ENCODE measurements around the gene PRICKLE4. TPM values are rescaled to one million over a fixed set of nuclear protein-coding genes. Genes with fewer than 3 reads are reported as not detected.

Gene PRICKLE4
- total and polyA plus RNA-seq, 2 of the 4 experiments (the other 2 are of a cell fraction): 0.72 TPM; not detected in 1

DNA sequence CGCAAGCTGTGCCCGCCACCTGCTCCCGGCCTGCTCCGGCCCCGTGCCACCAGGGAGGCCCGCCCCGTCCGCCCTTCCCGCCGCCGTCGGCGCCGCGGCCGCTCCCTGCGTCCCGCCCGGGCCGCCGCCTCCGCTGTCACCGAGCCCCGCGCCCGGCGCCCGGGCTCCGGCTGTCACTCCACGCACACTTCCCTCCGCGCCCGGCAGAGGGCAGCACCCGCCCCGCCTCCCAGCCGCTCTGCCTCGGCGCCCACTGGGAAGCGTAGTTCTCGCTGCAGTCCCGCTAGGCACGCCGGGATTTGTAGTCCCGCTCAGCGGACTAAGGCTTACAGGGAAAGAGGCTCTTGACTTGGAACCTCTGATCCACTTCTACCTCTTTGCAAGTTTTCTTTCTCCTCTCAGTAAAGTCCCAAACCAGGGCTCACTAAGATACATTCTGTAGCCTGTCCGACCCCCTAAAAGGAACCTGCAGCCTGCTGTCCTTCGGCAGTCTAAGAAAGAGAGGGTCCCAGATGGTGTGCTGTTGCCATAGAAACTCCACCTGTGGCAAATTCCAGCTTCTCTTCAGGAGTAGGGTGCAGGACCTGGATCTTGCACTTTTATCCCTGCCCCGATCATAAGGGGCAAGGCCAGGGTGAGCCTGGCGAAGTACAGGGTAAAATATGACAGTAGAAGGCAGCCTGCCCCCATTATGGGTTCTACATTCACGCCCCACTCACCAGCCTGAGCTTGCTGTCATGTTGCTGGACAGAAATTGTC lies 45.0 kb upstream of the PRICKLE4 start, which contains the start of gene TFEB:
TSS of gene TFEB (minus strand) at position 182 of the 759 bp plus-strand sequence. CDS start 44,395 bp downstream, outside the sequence.
- Histone ChIP-seq H3K4me1 (ENCODE audit: control insufficient read depth, insufficient read depth, low read length) (peaks cover 14% of the 10 kb centered on the region), H3K79me1 (ENCODE audit: low read depth in 1 of 2, low read length in 2 of 2) (peaks cover 6 to 20% of the 10 kb centered on the region in 2 experiments; a peak in 2 of 4 replicates), H4K8ac (ENCODE audit: low read depth in 2 of 2, low read length in 2 of 2) (peak within 1 kb of the TSS in 1 of 2 experiments; percentile 74; a peak in 2 of 4 replicates), H4K20me1 (ENCODE audit: insufficient read depth, low read length) (no peaks in the 10 kb centered on the region), H4K91ac (ENCODE audit: insufficient read depth, low read depth, low read length) (no peak within 1 kb of the TSS; the same call in 1 of the 2 replicates), H3K36me3 (ENCODE audit: control insufficient read depth, insufficient read depth, low read length) (no peaks in the 10 kb centered on the region), H3K9me3 (ENCODE audit: control insufficient read depth, insufficient read depth, low read length) (no peaks in the 10 kb centered on the region), H3K23ac (ENCODE audit: low read depth, low read length) (no peak within 1 kb of the TSS), H2AK9ac (replicated peaks; ENCODE audit: low read depth, low read length, poor library complexity) (peak within 1 kb of the TSS; percentile 75), H3K4me2 (ENCODE audit: low read depth, low read length) (peak within 1 kb of the TSS; percentile 80), H2BK20ac (ENCODE audit: low read depth, low read length) (no peak within 1 kb of the TSS), H3K4me3 (ENCODE audit: insufficient read depth, low read depth, low read length) (peak within 1 kb of the TSS; percentile 88), H3K4ac (ENCODE audit: low read depth, low read length) (no peak within 1 kb of the TSS), H3K56ac (ENCODE audit: extremely low read depth, insufficient read depth, low read length) (no peak within 1 kb of the TSS), H3K27me3 (ENCODE audit: control insufficient read depth, insufficient read depth, low read length) (peaks cover 2% of the 10 kb centered on the region; the same call in 1 of the 2 replicates), H3K27ac (ENCODE audit: insufficient read depth, low read length) (peak within 1 kb of the TSS; percentile 70), H3K18ac (ENCODE audit: low read depth, low read length) (peak within 1 kb of the TSS; percentile 47; the same call in 1 of the 2 replicates), H3K9ac (ENCODE audit: low read depth, low read length) (peak within 1 kb of the TSS; percentile 66), H2BK15ac (ENCODE audit: low read depth, low read length) (no peak within 1 kb of the TSS), H2BK5ac (ENCODE audit: low read depth, low read length, poor library complexity, severe bottlenecking) (peak within 1 kb of the TSS; percentile 77), H2AFZ (replicated peaks; ENCODE audit: low read length, poor library complexity) (peak within 1 kb of the TSS; percentile 95), H2AK5ac (ENCODE audit: low read depth, low read length) (no peak within 1 kb of the TSS), H3K9me1 (ENCODE audit: insufficient read depth, low read length) (peaks cover 5% of the 10 kb centered on the region; the same call in 1 of the 2 replicates), H2BK120ac (ENCODE audit: low read depth, low read length) (no peak within 1 kb of the TSS), H3K14ac (replicated peaks; ENCODE audit: low read depth, low read length) (no peak within 1 kb of the TSS), H4K5ac (ENCODE audit: low read depth, low read length) (no peak within 1 kb of the TSS)
- CTCF ChIA-PET: no interaction called here
- 0% methylated on average over 7 of the region's 50 CpGs; no CpG with 5 or more reads in 1 of the 2 experiments for WGBS, 2 experiments (ENCODE audit: extremely low coverage in 2 of 2, insufficient read length in 1 of 2)
- ATAC-seq (ENCODE audit: low read depth) (peak; percentile 75), DNase-seq (peak; percentile 85)
- TF ChIP-seq, protein P1, sequence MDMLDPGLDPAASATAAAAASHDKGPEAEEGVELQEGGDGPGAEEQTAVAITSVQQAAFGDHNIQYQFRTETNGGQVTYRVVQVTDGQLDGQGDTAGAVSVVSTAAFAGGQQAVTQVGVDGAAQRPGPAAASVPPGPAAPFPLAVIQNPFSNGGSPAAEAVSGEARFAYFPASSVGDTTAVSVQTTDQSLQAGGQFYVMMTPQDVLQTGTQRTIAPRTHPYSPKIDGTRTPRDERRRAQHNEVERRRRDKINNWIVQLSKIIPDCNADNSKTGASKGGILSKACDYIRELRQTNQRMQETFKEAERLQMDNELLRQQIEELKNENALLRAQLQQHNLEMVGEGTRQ (IDR thresholded peaks at IDR 0.05; ENCODE audit: low read depth, low read length): peak; percentile 7; the same call in 1 of the 2 replicates
- TF ChIP-seq RAD21 (IDR thresholded peaks at IDR 0.05; ENCODE audit: low read length) (peak; percentile 63), RCOR1 (IDR thresholded peaks at IDR 0.05; ENCODE audit: insufficient replicate concordance, low read length) (no peak), SMC3 (IDR thresholded peaks at IDR 0.05; ENCODE audit: low read depth, low read length) (peak; percentile 69), FOS (IDR thresholded peaks at IDR 0.05; ENCODE audit: low read depth, low read length) (no peak), MXI1 (IDR thresholded peaks at IDR 0.05; ENCODE audit: borderline replicate concordance, low read depth, low read length) (peak; percentile 77; the same call in 1 of the 2 replicates), MAFK (IDR thresholded peaks at IDR 0.05; ENCODE audit: low read depth, low read length) (no peak), MAZ (IDR thresholded peaks at IDR 0.05; ENCODE audit: borderline replicate concordance, low read depth, low read length) (peak; percentile 85; the same call in 1 of the 2 replicates)
- TF ChIP-seq, protein P2, sequence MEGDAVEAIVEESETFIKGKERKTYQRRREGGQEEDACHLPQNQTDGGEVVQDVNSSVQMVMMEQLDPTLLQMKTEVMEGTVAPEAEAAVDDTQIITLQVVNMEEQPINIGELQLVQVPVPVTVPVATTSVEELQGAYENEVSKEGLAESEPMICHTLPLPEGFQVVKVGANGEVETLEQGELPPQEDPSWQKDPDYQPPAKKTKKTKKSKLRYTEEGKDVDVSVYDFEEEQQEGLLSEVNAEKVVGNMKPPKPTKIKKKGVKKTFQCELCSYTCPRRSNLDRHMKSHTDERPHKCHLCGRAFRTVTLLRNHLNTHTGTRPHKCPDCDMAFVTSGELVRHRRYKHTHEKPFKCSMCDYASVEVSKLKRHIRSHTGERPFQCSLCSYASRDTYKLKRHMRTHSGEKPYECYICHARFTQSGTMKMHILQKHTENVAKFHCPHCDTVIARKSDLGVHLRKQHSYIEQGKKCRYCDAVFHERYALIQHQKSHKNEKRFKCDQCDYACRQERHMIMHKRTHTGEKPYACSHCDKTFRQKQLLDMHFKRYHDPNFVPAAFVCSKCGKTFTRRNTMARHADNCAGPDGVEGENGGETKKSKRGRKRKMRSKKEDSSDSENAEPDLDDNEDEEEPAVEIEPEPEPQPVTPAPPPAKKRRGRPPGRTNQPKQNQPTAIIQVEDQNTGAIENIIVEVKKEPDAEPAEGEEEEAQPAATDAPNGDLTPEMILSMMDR (conservative IDR thresholded peaks at IDR 0.05; ENCODE audit: low read depth, low read length): peak; percentile 99
- TF ChIP-seq, protein P3, sequence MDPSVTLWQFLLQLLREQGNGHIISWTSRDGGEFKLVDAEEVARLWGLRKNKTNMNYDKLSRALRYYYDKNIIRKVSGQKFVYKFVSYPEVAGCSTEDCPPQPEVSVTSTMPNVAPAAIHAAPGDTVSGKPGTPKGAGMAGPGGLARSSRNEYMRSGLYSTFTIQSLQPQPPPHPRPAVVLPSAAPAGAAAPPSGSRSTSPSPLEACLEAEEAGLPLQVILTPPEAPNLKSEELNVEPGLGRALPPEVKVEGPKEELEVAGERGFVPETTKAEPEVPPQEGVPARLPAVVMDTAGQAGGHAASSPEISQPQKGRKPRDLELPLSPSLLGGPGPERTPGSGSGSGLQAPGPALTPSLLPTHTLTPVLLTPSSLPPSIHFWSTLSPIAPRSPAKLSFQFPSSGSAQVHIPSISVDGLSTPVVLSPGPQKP (IDR thresholded peaks at IDR 0.05; ENCODE audit: borderline replicate concordance, low read depth, low read length): no peak
- intact Hi-C loops (cut with micrococcal nuclease): loop anchor here (1.0 to 2.0 kb wide), 3 partner anchors 29 to 41 kb away; no protein-coding TSS in a partner anchor
- dilution Hi-C loops (cut with HindIII; ENCODE audit: low sequenced_read_pairs, unreplicated experiment): no loop called here
- in situ Hi-C loops (cut with MboI; ENCODE audit: low sequenced_read_pairs): no loop called here
- BruUV-seq (replicated peaks): no TSS peak
- POLR2A ChIA-PET (ENCODE audit: unreplicated experiment): no interaction called here
